HG02840 (cell line): ENCODE data around the gene THSD4.
"Not testable (repeated sequence)": the region's sequence is repeated elsewhere in the genome, so short reads cannot be mapped to it uniquely, and the experiment has no call there.

ENCODE experiments used
- ATAC-seq: cut with Tn5 transposase; IDR thresholded peaks from one replicate; pipeline ENCODE4 v1.9.1; 2021; ENCODE audit warnings: mild to moderate bottlenecking, moderate library complexity, moderate number of reproducible peaks; ENCODE audit not compliant: unreplicated experiment, low FRiP score

THSD4 gene

DNA sequence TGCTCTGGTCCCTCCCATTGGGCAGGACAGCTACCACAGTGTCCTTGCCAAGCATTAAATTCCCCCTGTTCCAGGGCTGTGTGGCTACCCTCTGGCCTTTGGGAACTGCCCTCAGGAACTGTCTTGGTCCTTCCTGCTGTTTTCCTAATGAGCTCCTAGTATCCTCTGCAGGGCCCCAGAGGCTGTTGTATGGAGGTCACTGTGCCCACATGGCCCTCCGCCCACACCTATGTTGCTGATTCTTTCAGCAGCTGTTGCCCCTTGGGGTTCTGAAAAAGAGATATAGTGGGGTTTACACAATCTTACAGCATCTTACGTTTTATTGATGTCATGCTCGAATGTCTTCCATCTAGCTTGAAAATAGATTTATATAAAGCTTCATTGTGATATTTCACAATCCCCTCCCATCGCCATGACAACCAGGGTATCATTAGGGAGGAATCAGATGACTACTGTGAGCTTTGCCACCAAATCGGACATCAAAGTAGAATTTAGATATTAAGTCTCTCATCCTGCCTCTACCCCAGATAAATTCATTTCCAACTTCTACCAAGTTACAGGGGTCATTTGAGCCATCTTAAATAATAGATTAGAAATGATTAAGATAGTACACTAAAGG lies 598.0 kb downstream of the THSD4 start:
- no peak for ATAC-seq

GRCh38 chr15:71715914-71716313 lies 600.6 kb downstream of the THSD4 start:
- no peak for ATAC-seq

- ATAC-seq, result no peak
Measured at GRCh38 chr15:71716990-71717389, 601.7 kb downstream of the THSD4 start.

DNA sequence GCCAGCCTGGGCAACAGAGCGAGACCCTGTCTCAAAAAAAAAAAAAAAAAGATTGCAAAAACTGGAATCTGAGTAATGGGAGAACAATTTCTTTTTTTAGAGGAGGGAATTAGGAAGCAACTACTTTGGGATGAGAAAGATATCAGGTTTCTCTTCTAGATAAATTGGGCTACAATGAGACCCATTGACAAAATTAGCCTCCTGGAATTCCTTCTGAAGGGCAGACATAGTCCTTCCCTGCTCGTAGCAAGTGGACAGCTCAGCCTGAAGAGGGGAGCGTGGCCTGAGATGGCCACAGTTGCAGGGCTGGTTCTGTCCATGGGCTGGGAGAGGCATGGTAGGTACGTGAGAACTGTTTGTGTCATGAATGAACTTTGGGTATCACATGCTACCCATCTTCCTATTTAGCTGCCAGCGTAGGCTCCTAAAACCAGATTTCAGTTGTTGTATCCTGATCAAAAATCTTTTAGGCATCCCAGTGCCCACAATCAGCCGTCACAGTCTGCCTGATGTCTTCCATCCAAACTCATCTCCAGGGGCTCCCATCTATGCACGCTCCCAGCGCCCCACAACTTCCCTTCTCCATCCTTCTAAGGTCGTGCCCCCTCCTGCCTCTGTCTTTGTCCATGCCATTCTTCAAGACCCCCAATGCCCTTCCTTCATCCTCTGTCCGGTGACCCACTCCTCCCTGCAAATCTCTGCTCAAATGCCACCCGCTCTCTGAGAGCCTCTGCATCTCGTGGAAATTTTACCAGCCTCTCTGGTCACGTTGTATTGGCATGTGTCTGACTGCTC lies 603.0 kb downstream of the THSD4 start:
- no peak for ATAC-seq

DNA sequence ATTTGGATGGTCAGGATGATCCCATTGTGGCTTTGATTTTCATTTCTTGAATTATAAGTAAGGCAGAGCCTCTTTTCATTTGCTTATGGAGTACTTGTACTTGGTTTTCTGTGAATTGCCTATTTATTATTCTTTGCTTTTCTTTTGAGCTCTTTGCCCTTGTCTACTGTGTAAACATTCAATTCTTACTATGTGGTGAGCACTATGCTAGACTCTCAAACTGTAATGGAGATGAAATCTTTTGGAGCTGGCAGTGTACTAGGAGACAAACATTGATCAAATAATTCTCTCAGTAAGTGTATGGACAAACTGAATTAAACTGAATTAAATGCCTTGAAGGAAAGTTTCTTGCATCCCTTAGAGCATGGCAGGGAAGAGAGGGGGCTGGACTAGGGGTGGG lies 608.1 kb downstream of the THSD4 start:
- ATAC-seq, result no peak

DNA sequence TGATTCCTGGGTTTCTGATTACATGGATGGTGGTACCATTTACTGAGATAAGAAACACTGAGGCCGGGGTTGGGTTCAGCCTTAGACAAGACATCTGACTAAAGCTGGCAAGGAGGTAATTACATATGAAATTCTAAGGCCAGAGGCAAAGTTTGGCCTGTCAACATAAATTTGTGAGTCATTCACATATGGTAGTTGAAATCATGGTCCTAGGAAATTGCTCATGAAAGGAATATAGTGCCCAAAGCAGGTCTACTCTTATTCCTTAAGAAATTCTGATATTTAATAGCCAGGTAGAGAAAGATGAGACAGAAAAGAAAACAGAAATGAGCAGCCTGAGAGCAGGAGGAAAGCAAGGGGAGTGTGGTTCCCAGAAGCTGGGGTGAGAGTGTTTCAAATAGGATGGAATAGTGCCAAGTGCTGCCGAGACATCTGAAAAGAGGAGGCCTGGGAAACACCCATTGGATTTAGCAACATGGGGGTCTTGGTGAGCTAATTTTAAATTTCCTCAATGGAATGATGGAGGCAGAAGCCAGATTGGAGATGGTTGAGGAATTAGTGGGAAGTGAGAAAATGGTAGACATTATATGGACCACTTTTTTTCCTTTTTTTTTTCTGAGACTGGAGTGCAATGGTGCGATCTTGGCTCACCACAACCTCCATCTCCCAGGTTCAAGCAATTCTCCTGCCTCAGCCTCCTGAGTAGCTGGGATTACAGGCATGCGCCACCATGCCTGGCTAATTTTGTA lies 610.1 kb downstream of the THSD4 start:
- not testable (repeated sequence) for ATAC-seq

- no peak for ATAC-seq
Measured at GRCh38 chr15:71728881-71729280, 613.6 kb downstream of the THSD4 start.

GRCh38 chr15:71729319-71729718 lies 614.0 kb downstream of the THSD4 start:
- no peak for ATAC-seq

DNA sequence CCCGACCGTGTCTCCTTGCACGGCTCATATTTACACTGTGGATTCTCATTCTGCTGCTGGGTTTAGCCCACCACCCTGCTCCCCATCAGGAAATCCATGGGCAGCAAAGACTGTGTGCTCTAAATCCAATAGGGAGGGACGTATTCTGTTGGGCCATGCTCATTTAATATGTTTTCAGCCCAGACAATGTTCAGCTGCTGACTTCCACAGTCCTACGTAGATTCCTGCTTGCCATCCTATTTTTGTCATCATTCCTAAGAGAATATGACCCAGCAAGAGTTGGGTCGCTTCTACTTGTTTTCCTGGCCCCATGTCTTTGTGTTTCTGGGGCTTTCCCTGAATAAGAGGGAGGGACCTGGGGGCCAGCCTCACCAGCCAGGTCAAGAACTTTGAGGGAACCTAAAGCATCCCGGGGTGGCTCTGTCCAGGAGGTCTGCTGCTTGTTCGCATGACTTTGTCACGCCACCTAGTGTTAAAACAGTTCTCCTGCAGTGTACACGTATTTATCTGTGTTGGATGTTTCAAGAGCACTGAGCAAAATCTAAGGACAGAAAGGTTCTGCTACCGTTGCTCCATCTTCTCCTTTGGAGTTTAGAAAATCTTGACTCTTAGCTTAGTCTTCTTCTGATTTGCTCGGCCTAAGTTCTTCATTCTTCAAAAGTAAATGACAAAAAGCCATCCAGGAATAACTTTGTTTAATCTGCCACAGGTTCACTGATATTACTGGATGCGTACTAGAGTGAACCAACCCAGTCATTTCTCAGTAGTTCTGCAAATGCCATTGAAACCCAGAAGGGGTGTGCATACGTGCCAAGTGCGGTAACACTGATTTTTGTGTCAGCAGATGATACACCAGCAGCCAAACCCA lies 615.2 kb downstream of the THSD4 start:
- no peak for ATAC-seq

DNA sequence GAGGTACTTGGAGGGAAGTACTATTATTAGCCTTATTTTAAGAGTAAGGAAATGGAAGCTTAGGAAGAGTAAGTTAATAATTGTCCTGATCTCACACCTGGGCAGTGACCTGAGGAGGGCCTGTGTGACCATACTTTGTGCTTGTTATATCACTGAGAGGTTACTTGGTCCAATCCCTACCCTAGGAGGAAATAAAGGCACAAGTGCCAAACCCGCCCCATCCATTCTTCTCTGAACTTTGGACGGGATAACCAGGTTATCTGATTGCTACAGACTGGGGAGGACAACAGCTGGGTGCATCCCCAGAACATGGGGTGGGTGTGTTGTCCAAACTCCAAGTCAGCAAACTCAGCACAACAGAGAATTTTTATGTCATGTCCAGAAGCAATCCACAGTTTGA lies 617.4 kb downstream of the THSD4 start:
- no peak for ATAC-seq

DNA sequence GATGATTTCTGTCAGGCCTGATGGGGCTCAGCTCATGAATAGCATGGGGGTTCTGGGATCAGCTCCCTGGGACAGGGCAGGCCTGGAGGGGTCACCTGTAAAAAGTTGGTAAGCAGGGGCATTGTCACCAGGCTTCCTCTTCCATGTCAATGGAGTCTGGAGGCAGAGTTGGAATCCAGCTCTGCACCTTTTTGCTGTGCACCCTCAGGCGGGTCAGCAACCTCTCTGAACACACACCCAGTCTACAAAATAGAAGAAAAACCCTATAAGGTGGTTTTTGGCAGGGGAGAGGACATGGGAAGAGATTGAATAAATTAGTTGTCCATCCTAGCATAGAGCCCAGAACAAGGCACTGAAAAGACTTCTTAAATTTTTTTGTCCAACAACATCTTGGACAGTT lies 617.9 kb downstream of the THSD4 start:
- ATAC-seq, result no peak

DNA sequence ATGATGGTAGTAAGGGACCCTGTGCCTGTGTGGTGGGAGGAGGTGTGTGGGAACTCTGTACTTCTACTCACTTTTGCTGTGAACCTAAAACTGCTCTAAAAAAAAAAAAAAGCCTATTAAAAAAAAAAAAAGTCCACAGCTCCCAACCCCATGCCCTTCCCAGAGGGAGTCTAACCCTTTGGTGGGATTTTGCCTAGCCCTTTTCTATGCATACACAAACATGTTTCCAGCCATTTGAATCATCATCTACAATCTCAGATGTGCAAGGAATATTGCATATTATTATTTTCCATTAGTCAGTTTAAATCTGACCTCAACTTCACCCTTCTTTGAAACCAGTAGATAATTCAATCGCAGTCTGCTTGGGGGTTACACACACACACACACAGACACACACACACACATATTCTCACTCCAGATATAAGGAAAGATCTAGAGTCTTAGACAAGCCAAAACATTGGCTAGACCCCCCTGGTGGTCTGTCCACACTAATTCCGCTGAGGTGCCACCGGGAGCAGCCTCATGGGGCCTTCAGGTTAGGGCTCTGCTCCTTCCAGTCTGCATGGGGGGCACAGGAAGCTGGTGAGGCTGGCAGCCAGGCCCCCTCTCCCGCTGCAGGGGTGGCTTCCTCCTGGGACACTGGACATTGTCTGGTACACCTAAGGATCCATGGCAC lies 619.6 kb downstream of the THSD4 start:
- no peak for ATAC-seq

GRCh38 chr15:71735385-71735757 lies 620.1 kb downstream of the THSD4 start:
- ATAC-seq, result no peak

GRCh38 chr15:71736286-71736947 lies 621.1 kb downstream of the THSD4 start:
- no peak for ATAC-seq

DNA sequence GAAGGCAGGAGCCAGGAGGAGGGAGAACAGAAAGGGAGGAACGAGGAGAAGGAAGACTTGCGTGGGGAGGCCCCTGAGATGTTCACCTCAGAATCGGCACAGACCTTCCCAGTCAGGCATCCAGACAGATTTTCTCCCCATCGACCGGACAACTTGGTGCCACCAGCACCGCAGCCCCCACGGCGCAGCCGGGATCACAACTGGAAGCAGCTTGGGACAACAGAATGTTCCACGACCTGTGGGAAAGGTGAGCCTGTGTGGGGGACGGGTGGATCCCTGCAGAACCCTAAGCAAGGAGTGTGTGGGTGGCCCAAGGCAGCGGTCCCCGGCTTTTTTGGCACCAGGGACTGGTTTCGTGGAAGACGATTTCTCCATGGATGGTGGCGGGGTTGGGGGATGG lies 622.5 kb downstream of the THSD4 start:
- no peak for ATAC-seq

DNA sequence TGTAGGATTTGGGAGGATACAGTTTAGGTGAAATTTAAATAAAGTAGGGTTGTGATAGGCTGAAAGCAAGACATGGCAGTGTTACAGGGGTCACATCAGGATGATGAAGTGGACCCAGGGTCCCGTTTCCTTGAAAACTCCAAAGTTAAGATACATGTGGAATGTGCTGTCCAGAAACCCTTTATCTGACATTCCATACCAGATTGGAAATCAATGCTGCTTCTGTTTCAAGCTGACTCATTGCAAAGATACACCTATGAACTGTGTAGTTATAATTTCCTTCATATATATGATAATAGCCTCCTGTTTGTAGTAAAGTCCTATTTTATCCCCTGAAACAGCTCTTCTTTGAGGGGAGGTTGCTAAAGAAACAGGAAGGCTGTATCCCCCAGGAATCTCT lies 624.1 kb downstream of the THSD4 start:
- ATAC-seq, result no peak

DNA sequence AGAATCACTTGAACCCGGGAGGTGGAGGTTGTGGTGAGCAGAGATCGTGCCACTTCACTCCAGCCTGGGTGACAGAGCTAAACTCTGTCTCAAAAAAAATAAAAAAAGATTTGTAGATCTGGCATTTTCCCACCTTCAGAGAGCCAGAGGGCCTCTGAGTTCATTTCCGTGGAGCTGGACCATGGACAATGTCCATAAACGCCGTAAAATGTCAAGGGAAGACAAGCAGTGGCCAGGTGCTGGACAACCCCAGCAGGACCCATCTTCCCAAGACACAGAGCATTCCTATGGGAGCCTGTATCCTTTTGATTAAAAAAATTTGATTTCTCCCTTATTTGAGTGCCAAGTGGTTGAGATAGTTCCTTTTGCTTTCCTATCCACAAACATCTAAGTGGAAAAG lies 627.7 kb downstream of the THSD4 start:
- ATAC-seq, result no peak

GRCh38 chr15:71743861-71744382 lies 628.7 kb downstream of the THSD4 start:
- no peak for ATAC-seq

DNA sequence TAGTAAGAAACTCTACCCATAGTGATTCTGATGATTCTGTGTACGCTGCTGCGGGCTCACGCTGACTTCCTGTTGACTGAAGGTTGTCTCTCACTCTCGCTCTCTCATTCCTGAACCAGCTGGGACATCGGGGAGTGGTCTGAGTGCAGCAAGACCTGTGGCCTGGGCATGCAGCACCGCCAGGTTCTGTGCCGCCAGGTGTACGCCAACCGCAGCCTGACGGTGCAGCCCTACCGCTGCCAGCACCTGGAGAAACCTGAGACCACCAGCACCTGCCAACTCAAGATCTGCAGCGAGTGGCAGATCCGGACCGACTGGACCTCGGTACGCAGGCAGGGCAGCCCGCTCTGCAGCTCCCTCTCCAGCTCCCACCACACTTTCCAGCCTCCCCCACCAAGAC lies 631.4 kb downstream of the THSD4 start:
- no peak for ATAC-seq
